ENCODE measurements around the gene MEX3C. TPM values are rescaled to one million over a fixed set of nuclear protein-coding genes. Genes with fewer than 3 reads are reported as not detected.
A peak's percentile ranks its signal among the peaks of the same experiment; 100 is the strongest.

MEX3C gene
- total RNA-seq (ENCODE audit: low replicate concordance) = 42.5 and 44.2 TPM in 2 replicates

DNA sequence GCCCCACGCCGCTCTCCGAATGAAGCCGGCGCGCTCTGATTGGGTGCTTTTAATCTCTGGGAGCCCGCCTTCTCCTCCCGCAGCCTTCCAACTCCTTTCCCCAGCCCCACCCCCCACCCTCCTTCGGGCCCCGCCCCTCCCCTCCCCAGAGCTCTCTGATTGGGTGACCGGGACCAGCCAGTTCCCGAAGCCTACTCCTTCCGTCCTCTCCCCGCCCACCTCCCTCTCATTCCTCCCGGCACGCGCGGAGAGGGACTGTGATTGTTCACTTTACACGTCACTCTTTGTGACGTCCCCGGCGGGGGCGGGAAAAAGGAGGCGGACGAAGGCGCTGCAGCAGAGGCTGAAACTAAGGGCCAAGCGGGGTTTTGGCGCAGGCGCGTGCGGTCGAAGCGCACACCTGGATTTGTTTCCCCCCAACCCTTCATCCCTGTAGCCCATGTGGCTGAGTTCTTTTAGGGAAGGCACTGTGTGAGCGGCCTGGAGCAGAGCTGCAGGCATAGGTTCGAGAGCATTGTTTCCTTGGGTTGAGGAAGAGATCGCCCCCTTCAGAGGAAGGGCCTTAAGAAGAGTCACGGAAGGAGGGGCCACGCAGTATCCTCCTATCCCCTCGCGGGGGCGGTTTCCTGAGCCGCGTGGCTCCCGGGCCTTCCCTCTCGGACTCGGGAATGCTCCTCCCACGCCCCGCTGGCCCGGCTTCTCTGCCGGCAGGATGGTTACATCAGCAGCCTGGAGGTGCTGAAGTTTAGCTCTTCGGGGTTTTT, at the start of gene MEX3C:
Gene MEX3C, minus strand, starts transcription at position 21 of the 764 bp plus-strand sequence. CDS start 361 bp downstream, outside the sequence.
- TF ChIP-seq, protein P1, sequence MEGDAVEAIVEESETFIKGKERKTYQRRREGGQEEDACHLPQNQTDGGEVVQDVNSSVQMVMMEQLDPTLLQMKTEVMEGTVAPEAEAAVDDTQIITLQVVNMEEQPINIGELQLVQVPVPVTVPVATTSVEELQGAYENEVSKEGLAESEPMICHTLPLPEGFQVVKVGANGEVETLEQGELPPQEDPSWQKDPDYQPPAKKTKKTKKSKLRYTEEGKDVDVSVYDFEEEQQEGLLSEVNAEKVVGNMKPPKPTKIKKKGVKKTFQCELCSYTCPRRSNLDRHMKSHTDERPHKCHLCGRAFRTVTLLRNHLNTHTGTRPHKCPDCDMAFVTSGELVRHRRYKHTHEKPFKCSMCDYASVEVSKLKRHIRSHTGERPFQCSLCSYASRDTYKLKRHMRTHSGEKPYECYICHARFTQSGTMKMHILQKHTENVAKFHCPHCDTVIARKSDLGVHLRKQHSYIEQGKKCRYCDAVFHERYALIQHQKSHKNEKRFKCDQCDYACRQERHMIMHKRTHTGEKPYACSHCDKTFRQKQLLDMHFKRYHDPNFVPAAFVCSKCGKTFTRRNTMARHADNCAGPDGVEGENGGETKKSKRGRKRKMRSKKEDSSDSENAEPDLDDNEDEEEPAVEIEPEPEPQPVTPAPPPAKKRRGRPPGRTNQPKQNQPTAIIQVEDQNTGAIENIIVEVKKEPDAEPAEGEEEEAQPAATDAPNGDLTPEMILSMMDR (IDR thresholded peaks at IDR 0.05; ENCODE audit: insufficient read depth, low read length) = peak; percentile 37
- H3K4me3 ChIP-seq (ENCODE audit: low read depth, low read length) = peak within 1 kb of the TSS; percentile 92
- peak; percentile 99 for DNase-seq (ENCODE audit: low read depth)

DNA sequence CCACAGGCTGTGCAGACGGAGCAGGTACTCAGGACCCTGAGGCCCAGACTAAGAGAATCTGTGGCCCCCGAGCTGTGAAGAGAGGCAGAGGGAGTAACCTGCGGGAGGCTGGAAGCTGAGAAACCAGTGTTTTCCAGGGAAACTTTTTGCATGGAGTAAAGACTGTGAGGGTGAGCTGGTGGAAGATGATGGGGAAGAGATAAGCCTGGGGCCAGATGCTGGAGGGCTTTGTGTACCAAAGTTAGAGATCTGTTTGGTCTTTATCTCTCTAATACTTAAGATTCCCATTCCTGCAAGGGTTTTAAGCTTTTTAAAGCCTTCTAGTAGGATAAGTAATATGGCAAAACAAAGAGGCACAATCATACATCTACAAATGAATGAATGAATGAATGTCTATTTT, 43.7 kb upstream of the MEX3C start:
- no peak for DNase-seq (ENCODE audit: low read depth)
- H3K4me3 ChIP-seq (ENCODE audit: low read depth, low read length) = no peak overlapping the region
- TF ChIP-seq, protein P1 (IDR thresholded peaks at IDR 0.05; ENCODE audit: insufficient read depth, low read length) = no peak

DNA sequence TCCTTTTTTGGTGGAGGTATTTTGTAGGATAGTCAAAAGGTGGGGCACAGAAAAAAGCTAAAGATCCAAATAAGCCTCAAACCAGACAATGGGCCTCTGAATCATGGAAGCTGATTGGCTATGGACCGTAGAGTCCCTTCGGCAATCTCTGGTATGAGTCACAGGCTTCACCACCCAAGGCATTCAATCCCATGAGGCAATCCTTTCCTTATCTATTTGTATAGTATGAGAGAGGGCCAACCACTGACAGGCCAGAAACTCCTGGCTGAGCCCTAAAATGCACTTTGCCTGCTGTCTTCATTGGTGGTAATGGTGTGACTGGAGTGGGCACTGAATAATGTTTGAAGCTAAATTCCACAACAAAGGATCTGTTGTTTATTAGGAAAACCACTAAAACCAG, 38.7 kb upstream of the MEX3C start:
- peak; percentile 91 for DNase-seq (ENCODE audit: low read depth)
- H3K4me3 ChIP-seq (ENCODE audit: low read depth, low read length) = no peak overlapping the region
- TF ChIP-seq, protein P1 (IDR thresholded peaks at IDR 0.05; ENCODE audit: insufficient read depth, low read length) = no peak

DNA sequence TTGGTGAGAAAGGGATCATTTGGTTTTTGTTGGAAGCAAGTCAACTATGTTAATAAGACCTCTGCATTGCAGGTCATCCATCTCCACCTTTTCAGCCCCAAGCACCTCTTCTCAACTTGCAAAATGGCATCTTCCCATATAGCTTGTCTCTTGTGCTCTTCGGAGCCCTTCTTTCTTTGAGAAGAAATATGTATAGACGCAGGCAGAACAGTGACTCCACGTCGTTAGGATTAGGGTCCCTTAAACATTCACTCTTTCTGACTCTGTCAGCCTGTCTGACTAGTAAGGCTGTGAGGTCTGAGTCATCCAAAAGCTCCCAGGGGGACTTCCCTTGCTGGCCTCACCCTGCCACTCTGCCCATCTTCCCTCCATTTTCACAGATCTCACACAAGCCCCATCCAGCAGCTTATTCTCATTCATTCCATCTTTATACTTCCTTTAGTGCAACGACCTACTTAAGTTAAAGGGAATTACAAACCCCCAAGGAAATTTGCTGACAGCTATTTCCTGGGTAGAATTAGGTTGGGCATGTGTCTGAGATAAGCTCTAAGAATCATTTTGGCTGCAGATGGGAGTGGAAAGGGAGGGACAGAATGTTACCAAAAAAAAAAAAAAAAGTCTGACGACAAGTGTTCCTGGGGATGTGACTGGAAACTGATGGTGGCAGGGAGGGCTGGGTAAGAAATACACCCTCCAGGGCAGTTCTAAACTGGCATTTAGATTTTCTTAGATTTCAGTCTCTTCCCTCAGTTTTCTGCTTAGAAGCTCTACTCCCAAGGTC, 37.7 kb upstream of the MEX3C start:
- TF ChIP-seq, protein P1 (IDR thresholded peaks at IDR 0.05; ENCODE audit: insufficient read depth, low read length) = no peak
- peak; percentile 18 for DNase-seq (ENCODE audit: low read depth)
- no peak overlapping the region for H3K4me3 ChIP-seq (ENCODE audit: low read depth, low read length)

DNA sequence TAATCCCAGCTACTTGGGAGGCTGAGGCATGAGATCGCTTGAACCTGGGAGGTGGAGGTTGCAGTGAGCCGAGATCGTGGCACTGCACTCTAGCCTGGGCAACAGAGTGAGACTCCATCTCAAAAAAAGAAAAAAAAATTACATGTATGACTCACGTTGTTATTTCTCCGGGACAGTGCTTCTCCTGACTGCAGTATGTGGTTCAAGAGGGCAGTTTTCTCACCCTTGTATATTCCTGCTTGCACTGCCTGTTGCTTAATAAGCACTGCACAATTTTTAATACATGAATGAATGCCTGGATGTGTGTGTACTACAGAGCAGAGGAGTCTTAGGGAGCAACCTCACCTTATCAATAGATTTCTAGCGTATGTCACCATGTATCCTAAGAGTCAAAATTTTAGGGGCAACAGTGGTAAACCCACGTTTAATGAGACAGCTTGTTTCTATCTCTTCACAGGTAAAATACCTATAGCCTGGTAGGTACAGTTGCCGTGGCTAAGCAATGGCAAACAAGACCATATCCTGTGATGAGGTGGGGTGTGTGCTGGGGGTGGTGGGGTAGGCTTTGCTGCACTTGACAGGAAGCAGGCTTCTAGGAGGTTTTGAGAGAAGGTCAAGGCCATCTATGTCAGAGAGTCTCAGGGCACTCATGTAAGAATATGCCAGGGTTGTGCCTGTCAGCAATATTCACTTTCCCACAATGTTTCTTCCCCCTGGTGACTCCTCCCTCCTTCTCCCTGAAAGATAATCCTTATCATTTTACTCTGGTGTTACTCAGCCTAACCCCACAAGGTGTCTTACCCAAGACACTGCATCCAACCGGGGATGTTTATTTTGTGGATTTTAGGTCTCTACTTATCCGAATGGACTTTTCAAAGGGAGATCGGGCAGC, 36.9 kb upstream of the MEX3C start:
- H3K4me3 ChIP-seq (ENCODE audit: low read depth, low read length) = no peak overlapping the region
- TF ChIP-seq, protein P1 (IDR thresholded peaks at IDR 0.05; ENCODE audit: insufficient read depth, low read length) = no peak
- DNase-seq (ENCODE audit: low read depth) = peak; percentile 16

DNA sequence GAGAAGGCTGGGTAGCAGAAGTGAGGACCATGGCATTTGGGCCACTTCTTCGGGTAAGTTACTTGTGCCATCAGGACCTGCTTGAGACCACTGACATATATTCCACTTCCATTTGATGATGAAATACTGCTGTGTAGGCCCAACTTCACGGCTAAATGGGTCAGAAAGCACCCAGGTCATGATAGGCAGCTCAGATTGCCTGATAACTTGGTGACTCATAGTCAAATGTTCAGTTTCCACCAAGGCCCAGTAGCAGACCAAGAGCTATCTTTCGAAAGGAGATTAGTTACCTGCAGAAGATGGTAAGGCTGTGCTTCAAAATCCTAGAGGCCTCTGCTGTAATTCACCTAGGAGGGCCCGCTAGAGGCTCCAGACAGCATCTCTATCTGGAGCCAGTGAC, 31.8 kb upstream of the MEX3C start:
- H3K4me3 ChIP-seq (ENCODE audit: low read depth, low read length) = no peak overlapping the region
- TF ChIP-seq, protein P1 (IDR thresholded peaks at IDR 0.05; ENCODE audit: insufficient read depth, low read length) = no peak
- DNase-seq (ENCODE audit: low read depth) = no peak

All from fibroblast of the aortic adventitia (primary cell).